ENCODE results near the gene ADD3. TPM values are rescaled to one million over a fixed set of nuclear protein-coding genes. Genes with fewer than 3 reads are reported as not detected.

ADD3 gene
- total RNA-seq, 3 donors from 2014 or later (not counting 1 experiment from before 2014, with no cell fraction given) = 341 to 437 (median 344) TPM

DNA sequence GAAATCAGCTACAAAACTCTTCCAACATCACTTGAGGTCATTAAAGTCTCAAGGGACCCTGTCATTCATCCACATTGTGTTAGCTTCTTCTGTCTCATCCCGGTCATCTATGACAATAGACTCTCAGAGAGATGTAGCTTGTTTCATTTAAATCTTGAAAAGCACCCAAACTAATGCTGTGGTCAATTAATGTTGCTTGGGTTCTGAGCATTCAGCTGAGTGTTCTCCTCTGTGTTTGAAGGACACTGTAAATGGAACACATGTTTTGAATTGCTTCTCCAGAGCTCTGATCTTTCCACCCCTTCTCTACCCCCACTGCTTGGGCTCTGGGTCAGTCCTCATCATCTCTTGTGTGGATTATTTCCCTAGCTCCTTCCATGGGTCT lies 19.6 kb upstream of the ADD3 start:
- whole genome bisulfite sequencing (ENCODE audit: insufficient coverage) = 91% methylated on average over 1 of the region's 1 CpG
- Mint-ChIP-seq H3K4me3 (no peak overlapping the region), H3K9me3 (no peaks in the 10 kb centered on the region), H3K27me3 (ENCODE audit: low read depth in 2 of 2) (peaks cover 3 to 16% of the 10 kb centered on the region in 2 donors), H3K4me1 (no peaks in the 10 kb centered on the region), H3K36me3 (no peaks in the 10 kb centered on the region), H3K27ac (no peak overlapping the region)
- no peaks in the 10 kb centered on the region for H3K4me1 ChIP-seq (ENCODE audit: control insufficient read depth, insufficient read depth, low read length)
- H3K4me3 ChIP-seq (ENCODE audit: low read length) = no peak overlapping the region
- H3K27ac ChIP-seq (ENCODE audit: low read length) = no peak overlapping the region
- no peaks in the 10 kb centered on the region for H3K36me3 ChIP-seq (ENCODE audit: control insufficient read depth, insufficient read depth, low read length)
- intact Hi-C loops (cut with micrococcal nuclease) = no loop called here
- no peak for DNase-seq
- no peak for ATAC-seq
- TF ChIP-seq, protein P1, sequence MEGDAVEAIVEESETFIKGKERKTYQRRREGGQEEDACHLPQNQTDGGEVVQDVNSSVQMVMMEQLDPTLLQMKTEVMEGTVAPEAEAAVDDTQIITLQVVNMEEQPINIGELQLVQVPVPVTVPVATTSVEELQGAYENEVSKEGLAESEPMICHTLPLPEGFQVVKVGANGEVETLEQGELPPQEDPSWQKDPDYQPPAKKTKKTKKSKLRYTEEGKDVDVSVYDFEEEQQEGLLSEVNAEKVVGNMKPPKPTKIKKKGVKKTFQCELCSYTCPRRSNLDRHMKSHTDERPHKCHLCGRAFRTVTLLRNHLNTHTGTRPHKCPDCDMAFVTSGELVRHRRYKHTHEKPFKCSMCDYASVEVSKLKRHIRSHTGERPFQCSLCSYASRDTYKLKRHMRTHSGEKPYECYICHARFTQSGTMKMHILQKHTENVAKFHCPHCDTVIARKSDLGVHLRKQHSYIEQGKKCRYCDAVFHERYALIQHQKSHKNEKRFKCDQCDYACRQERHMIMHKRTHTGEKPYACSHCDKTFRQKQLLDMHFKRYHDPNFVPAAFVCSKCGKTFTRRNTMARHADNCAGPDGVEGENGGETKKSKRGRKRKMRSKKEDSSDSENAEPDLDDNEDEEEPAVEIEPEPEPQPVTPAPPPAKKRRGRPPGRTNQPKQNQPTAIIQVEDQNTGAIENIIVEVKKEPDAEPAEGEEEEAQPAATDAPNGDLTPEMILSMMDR (IDR thresholded peaks at IDR 0.05) = no peak
- H3K27me3 ChIP-seq (ENCODE audit: control insufficient read depth, insufficient read depth, low read length) = no peaks in the 10 kb centered on the region
- H3K9me3 ChIP-seq (ENCODE audit: control insufficient read depth, insufficient read depth, low read length) = no peaks in the 10 kb centered on the region

DNA sequence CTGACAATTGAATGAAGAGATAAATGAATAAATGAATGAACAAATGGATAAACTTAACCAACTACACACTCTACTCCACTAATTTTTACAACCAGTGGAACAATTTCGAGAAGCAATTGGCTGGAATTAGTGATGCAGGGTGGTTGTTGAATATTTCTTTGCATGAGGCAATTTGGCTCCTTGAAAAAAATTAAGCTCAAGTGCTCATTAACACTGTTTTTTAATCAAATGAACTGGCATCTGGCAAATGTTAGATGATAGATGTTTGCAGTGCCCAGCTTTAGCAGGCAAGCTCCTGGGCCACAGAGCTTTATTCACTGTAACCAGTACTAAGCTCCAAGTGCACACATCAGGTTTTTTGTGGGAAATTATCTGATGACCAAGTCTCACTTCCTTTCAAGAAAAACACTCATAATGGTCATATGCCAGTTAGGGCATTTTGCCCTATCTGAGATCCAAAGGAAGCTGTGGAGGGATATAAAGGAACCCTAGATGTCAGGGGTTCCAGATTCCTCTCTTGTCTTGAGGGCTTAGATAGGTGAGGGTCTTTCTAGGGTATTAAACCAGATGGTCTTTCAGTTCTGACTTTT lies 16.4 kb upstream of the ADD3 start:
- no peak overlapping the region for H3K4me3 ChIP-seq (ENCODE audit: low read length)
- H3K4me1 Mint-ChIP-seq = no peaks in the 10 kb centered on the region
- no peaks in the 10 kb centered on the region for H3K4me1 ChIP-seq (ENCODE audit: control insufficient read depth, insufficient read depth, low read length)
- no CpG with 5 or more reads among the region's 1 CpG for WGBS (ENCODE audit: insufficient coverage)
- H3K36me3 Mint-ChIP-seq = no peaks in the 10 kb centered on the region
- ATAC-seq (no peak), DNase-seq (no peak)
- H3K36me3 ChIP-seq (ENCODE audit: control insufficient read depth, insufficient read depth, low read length) = no peaks in the 10 kb centered on the region
- no peaks in the 10 kb centered on the region for H3K9me3 Mint-ChIP-seq
- no peaks in the 10 kb centered on the region for H3K9me3 ChIP-seq (ENCODE audit: control insufficient read depth, insufficient read depth, low read length)
- no peak overlapping the region for H3K27ac ChIP-seq (ENCODE audit: low read length)
- TF ChIP-seq, protein P1 (IDR thresholded peaks at IDR 0.05) = no peak
- intact Hi-C loops (cut with micrococcal nuclease) = no loop called here
- H3K27me3 ChIP-seq (ENCODE audit: control insufficient read depth, insufficient read depth, low read length) = no peaks in the 10 kb centered on the region
- peaks cover 0 to 9% of the 10 kb centered on the region in 2 donors for H3K27me3 Mint-ChIP-seq (ENCODE audit: low read depth in 2 of 2)
- no peak overlapping the region for H3K27ac Mint-ChIP-seq
- H3K4me3 Mint-ChIP-seq = no peak overlapping the region

DNA sequence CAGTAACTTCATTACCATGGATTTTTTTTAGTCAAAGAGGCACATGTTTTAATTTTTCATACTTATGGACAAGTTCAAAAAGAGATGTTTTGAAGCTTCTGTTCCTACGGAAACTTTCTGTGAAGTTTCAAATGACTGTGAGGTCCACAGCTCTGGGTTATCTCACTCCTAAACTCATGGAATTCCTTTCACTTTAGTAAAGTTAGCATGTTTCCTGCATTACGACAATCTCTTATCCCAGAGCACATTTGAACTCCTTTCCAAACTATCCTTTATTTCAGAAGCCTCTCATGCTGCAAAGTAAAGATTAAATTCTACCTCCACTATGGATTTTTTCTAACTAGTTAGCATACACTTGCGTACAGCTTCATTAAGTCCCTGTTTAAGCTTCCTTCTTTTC lies 15.3 kb upstream of the ADD3 start:
- Histone ChIP-seq H3K4me1 (ENCODE audit: control insufficient read depth, insufficient read depth, low read length) (no peaks in the 10 kb centered on the region), H3K9me3 (ENCODE audit: control insufficient read depth, insufficient read depth, low read length) (no peaks in the 10 kb centered on the region), H3K36me3 (ENCODE audit: control insufficient read depth, insufficient read depth, low read length) (no peaks in the 10 kb centered on the region), H3K27me3 (ENCODE audit: control insufficient read depth, insufficient read depth, low read length) (no peaks in the 10 kb centered on the region), H3K4me3 (ENCODE audit: low read length) (no peak overlapping the region), H3K27ac (ENCODE audit: low read length) (no peak overlapping the region)
- DNase-seq (no peak), ATAC-seq (no peak)
- no peak overlapping the region for H3K4me3 Mint-ChIP-seq
- 80% methylated on average over 2 of the region's 3 CpGs for WGBS (ENCODE audit: insufficient coverage)
- H3K4me1 Mint-ChIP-seq = no peaks in the 10 kb centered on the region
- intact Hi-C loops (cut with micrococcal nuclease) = no loop called here
- peaks cover 0 to 9% of the 10 kb centered on the region in 2 donors for H3K27me3 Mint-ChIP-seq (ENCODE audit: low read depth in 2 of 2)
- H3K9me3 Mint-ChIP-seq = no peaks in the 10 kb centered on the region
- H3K27ac Mint-ChIP-seq = no peak overlapping the region
- H3K36me3 Mint-ChIP-seq = no peaks in the 10 kb centered on the region
- TF ChIP-seq, protein P1 (IDR thresholded peaks at IDR 0.05) = no peak

All from natural killer cell (primary cell).